Fibroblast of peridontal ligament (primary cell): Measurements from ENCODE around the gene PDE1C.

Source experiments
- DNase-seq: peaks from one replicate; pipeline ENCODE4 v3.0.0-alpha.2; 2010; ENCODE audit errors: extremely low read depth

The PDE1C gene

GRCh38 chr7:31893365-31893764 lies 176.8 kb downstream of the PDE1C start:
- DNase-seq: no peak

- DNase-seq: no peak
These were observed 177.9 kb downstream of the PDE1C start for GRCh38 chr7:31892099-31892829.

- no peak for DNase-seq
These were observed 179.4 kb downstream of the PDE1C start for GRCh38 chr7:31890766-31891165.

- no peak for DNase-seq
These were observed 180.0 kb downstream of the PDE1C start for GRCh38 chr7:31890198-31890597.

GRCh38 chr7:31887006-31887405 lies 183.2 kb downstream of the PDE1C start:
- no peak for DNase-seq

- DNase-seq: no peak
These were observed 185.0 kb downstream of the PDE1C start for GRCh38 chr7:31885171-31885570.

GRCh38 chr7:31883761-31884164 lies 186.4 kb downstream of the PDE1C start:
- DNase-seq: no peak

- DNase-seq: peak; percentile 1
These were observed 188.0 kb downstream of the PDE1C start for GRCh38 chr7:31882187-31882586.

GRCh38 chr7:31878875-31879274 lies 191.3 kb downstream of the PDE1C start:
- DNase-seq: no peak

- DNase-seq: no peak
These were observed 194.8 kb downstream of the PDE1C start for GRCh38 chr7:31875424-31875823.

- DNase-seq: no peak
These were observed 195.4 kb downstream of the PDE1C start for GRCh38 chr7:31874631-31875386.

GRCh38 chr7:31873816-31874597 lies 196.2 kb downstream of the PDE1C start:
- no peak for DNase-seq

GRCh38 chr7:31872545-31873370 lies 197.4 kb downstream of the PDE1C start:
- no peak for DNase-seq

GRCh38 chr7:31864646-31865045 lies 205.6 kb downstream of the PDE1C start:
- DNase-seq: no peak

GRCh38 chr7:31860925-31861324 lies 209.3 kb downstream of the PDE1C start:
- no peak for DNase-seq

- DNase-seq: no peak
These were observed 212.2 kb downstream of the PDE1C start for GRCh38 chr7:31858055-31858454.

GRCh38 chr7:31857172-31857571 lies 213.0 kb downstream of the PDE1C start:
- no peak for DNase-seq

- no peak for DNase-seq
These were observed 213.9 kb downstream of the PDE1C start for GRCh38 chr7:31856337-31856736.

GRCh38 chr7:31855530-31855929 lies 214.7 kb downstream of the PDE1C start:
- no peak for DNase-seq

- DNase-seq: no peak
These were observed 216.8 kb downstream of the PDE1C start for GRCh38 chr7:31853380-31853779.

- DNase-seq: no peak
These were observed 217.7 kb downstream of the PDE1C start for GRCh38 chr7:31852462-31852861.

GRCh38 chr7:31851119-31851518 lies 219.1 kb downstream of the PDE1C start:
- DNase-seq: no peak
